Stimulated activated naive CD8-positive, alpha-beta T cell treated with anti-CD3 and anti-CD28 coated beads, Interleukin-15, amount 100 ng/mL, for 72 hours (primary cell): ENCODE data around the gene GALNT13.

ENCODE experiments used
- ATAC-seq: fragments of 150-1000 bp; cut with Tn5 transposase; 2 replicates; pipeline ENCODE4 v1.10.0; 2021; ENCODE audit warnings: mild to moderate bottlenecking, moderate library complexity
- DNase-seq, 2 donors: peaks; one replicate each; pipeline ENCODE4 v3.0.0; 2021 to 2022
- H3K27ac Mint-ChIP-seq, 2 donors: one replicate each; pipeline ENCODE4 v1.8.0; 2022; ENCODE audit warnings: mild to moderate bottlenecking in 2 of 2, mixed read lengths in 2 of 2, moderate library complexity in 2 of 2
- H3K27me3 Mint-ChIP-seq: one replicate; pipeline ENCODE4 v1.8.0; 2022; ENCODE audit warnings: mixed read lengths
- H3K4me1 Mint-ChIP-seq: one replicate; pipeline ENCODE4 v1.8.0; 2022; ENCODE audit warnings: mild to moderate bottlenecking, mixed read lengths
- H3K4me3 Mint-ChIP-seq, 2 donors: one replicate each; pipeline ENCODE4 v1.8.0; 2022; ENCODE audit warnings: mild to moderate bottlenecking in 2 of 2, mixed read lengths in 2 of 2, moderate library complexity in 1 of 2
- H3K9me3 Mint-ChIP-seq, 2 donors: one replicate each; pipeline ENCODE4 v1.8.0; 2022; ENCODE audit warnings: mixed read lengths in 2 of 2

The GALNT13 gene

GRCh38 chr2:154140249-154141025 is 268.7 kb downstream of the GALNT13 start:
- H3K27ac Mint-ChIP-seq, result no peak overlapping the region
- no peaks in the 10 kb centered on the region for H3K4me1 Mint-ChIP-seq
- no peaks in the 10 kb centered on the region for H3K27me3 Mint-ChIP-seq
- ATAC-seq, result no peak
- H3K4me3 Mint-ChIP-seq, result no peak overlapping the region
- H3K9me3 Mint-ChIP-seq, result no peaks in the 10 kb centered on the region
- no peak for DNase-seq

GRCh38 chr2:154142480-154142879 is 270.8 kb downstream of the GALNT13 start:
- H3K4me1 Mint-ChIP-seq, result no peaks in the 10 kb centered on the region
- ATAC-seq (no peak), DNase-seq (no peak)
- H3K9me3 Mint-ChIP-seq, result no peaks in the 10 kb centered on the region
- H3K27me3 Mint-ChIP-seq, result no peaks in the 10 kb centered on the region
- no peak overlapping the region for H3K27ac Mint-ChIP-seq
- no peak overlapping the region for H3K4me3 Mint-ChIP-seq

- ATAC-seq, result no peak
- DNase-seq, result no peak
- H3K9me3 Mint-ChIP-seq, result no peaks in the 10 kb centered on the region
- no peaks in the 10 kb centered on the region for H3K4me1 Mint-ChIP-seq
- no peaks in the 10 kb centered on the region for H3K27me3 Mint-ChIP-seq
- no peak overlapping the region for H3K27ac Mint-ChIP-seq
- no peak overlapping the region for H3K4me3 Mint-ChIP-seq
These were observed 271.4 kb downstream of the GALNT13 start for GRCh38 chr2:154143105-154143504.

DNA sequence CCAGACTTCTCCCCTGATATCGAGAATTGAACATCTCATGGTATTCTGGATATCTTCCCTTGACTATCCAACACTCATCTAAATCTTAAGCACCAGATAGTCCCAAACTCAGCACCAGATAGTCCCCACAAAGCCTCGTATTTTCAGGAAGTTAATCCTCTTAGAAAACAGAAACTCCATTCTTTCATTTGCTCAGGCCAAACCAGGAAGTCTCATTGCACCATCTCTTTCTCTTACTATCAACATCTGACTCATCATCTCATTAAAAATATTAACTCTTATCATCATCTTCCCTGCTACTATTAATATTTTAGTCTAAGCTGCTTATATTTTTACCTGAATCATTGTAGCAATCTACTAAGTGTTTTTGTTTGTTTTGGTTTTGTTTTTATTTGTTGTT is 286.4 kb downstream of the GALNT13 start:
- no peak for DNase-seq
- ATAC-seq, result no peak
- no peaks in the 10 kb centered on the region for H3K4me1 Mint-ChIP-seq
- H3K9me3 Mint-ChIP-seq, result peaks cover 5 to 12% of the 10 kb centered on the region in 2 donors
- H3K27me3 Mint-ChIP-seq, result no peaks in the 10 kb centered on the region
- no peak overlapping the region for H3K4me3 Mint-ChIP-seq
- no peak overlapping the region for H3K27ac Mint-ChIP-seq

GRCh38 chr2:154161286-154161685 is 289.6 kb downstream of the GALNT13 start:
- Mint-ChIP-seq H3K27me3 (no peaks in the 10 kb centered on the region), H3K9me3 (peaks cover 5 to 12% of the 10 kb centered on the region in 2 donors), H3K4me3 (no peak overlapping the region), H3K4me1 (no peaks in the 10 kb centered on the region), H3K27ac (no peak overlapping the region)
- DNase-seq, result no peak
- no peak for ATAC-seq

DNA sequence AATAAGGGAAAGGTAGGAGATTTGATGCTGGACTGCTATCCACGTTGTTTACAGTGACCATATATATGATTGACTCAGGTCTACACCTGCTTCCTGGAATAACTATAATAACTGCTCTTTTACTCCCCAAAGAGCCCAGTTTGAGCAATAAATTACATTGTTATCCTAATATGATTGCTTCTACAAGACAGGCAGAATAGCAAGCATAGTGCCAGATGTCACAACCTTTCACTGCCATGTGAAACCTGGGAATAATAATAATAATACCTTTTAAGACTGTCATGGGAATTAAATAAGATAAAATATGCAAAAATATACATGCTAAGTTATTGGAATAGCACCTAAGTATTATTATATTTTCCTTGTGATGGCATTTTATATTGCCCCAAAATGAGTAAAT is 298.7 kb downstream of the GALNT13 start:
- Mint-ChIP-seq H3K4me3 (no peak overlapping the region), H3K27ac (no peak overlapping the region), H3K9me3 (peaks cover 3 to 7% of the 10 kb centered on the region in 2 donors), H3K27me3 (no peaks in the 10 kb centered on the region), H3K4me1 (no peaks in the 10 kb centered on the region)
- DNase-seq (no peak), ATAC-seq (no peak)

DNA sequence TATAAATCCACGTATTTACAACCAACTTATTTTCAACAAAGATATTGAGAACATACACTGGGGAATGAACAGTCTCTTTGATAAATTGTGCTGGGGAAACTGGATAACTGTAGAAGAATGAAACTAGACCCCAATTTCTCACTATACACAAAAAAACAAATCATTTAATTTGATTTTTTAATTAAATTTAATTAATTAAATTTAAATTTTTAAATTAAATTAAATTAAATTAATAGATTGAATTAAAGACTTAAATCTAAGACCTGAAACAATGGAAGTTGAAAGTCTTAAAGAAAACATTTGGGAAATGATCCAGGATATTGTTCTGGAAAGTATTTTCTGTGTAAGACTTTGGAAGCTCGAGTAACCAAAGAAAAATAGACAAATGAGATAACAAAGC is 301.4 kb downstream of the GALNT13 start:
- no peak for DNase-seq
- Mint-ChIP-seq H3K9me3 (peaks cover 0 to under 1% of the 10 kb centered on the region in 2 donors), H3K4me1 (no peaks in the 10 kb centered on the region), H3K27me3 (no peaks in the 10 kb centered on the region), H3K4me3 (no peak overlapping the region), H3K27ac (no peak overlapping the region)
- ATAC-seq, result no peak

- H3K27ac Mint-ChIP-seq, result no peak overlapping the region
- ATAC-seq (no peak), DNase-seq (no peak)
- H3K4me1 Mint-ChIP-seq, result no peaks in the 10 kb centered on the region
- H3K4me3 Mint-ChIP-seq, result no peak overlapping the region
- H3K9me3 Mint-ChIP-seq, result no peaks in the 10 kb centered on the region
- H3K27me3 Mint-ChIP-seq, result no peaks in the 10 kb centered on the region
These were observed 302.2 kb downstream of the GALNT13 start for GRCh38 chr2:154173919-154174318.

- no peak overlapping the region for H3K4me3 Mint-ChIP-seq
- H3K27ac Mint-ChIP-seq, result no peak overlapping the region
- DNase-seq, result no peak
- no peaks in the 10 kb centered on the region for H3K4me1 Mint-ChIP-seq
- no peak for ATAC-seq
- peaks cover 5 to 7% of the 10 kb centered on the region in 2 donors for H3K9me3 Mint-ChIP-seq
- no peaks in the 10 kb centered on the region for H3K27me3 Mint-ChIP-seq
These were observed 310.3 kb downstream of the GALNT13 start for GRCh38 chr2:154182008-154182407.

- DNase-seq (no peak), ATAC-seq (no peak)
- peaks cover 7 to 9% of the 10 kb centered on the region in 2 donors for H3K9me3 Mint-ChIP-seq
- no peaks in the 10 kb centered on the region for H3K27me3 Mint-ChIP-seq
- H3K27ac Mint-ChIP-seq, result no peak overlapping the region
- no peaks in the 10 kb centered on the region for H3K4me1 Mint-ChIP-seq
- no peak overlapping the region for H3K4me3 Mint-ChIP-seq
These were observed 316.2 kb downstream of the GALNT13 start for GRCh38 chr2:154187948-154188347.

GRCh38 chr2:154189953-154190352 is 318.2 kb downstream of the GALNT13 start:
- Mint-ChIP-seq H3K4me3 (no peak overlapping the region), H3K9me3 (peaks cover 0 to 4% of the 10 kb centered on the region in 2 donors), H3K4me1 (no peaks in the 10 kb centered on the region), H3K27me3 (no peaks in the 10 kb centered on the region), H3K27ac (no peak overlapping the region)
- no peak for DNase-seq
- ATAC-seq, result no peak

- no peak overlapping the region for H3K4me3 Mint-ChIP-seq
- no peak overlapping the region for H3K27ac Mint-ChIP-seq
- no peaks in the 10 kb centered on the region for H3K9me3 Mint-ChIP-seq
- no peaks in the 10 kb centered on the region for H3K27me3 Mint-ChIP-seq
- ATAC-seq (no peak), DNase-seq (no peak)
- H3K4me1 Mint-ChIP-seq, result no peaks in the 10 kb centered on the region
These were observed 321.5 kb downstream of the GALNT13 start for GRCh38 chr2:154193246-154193645.

DNA sequence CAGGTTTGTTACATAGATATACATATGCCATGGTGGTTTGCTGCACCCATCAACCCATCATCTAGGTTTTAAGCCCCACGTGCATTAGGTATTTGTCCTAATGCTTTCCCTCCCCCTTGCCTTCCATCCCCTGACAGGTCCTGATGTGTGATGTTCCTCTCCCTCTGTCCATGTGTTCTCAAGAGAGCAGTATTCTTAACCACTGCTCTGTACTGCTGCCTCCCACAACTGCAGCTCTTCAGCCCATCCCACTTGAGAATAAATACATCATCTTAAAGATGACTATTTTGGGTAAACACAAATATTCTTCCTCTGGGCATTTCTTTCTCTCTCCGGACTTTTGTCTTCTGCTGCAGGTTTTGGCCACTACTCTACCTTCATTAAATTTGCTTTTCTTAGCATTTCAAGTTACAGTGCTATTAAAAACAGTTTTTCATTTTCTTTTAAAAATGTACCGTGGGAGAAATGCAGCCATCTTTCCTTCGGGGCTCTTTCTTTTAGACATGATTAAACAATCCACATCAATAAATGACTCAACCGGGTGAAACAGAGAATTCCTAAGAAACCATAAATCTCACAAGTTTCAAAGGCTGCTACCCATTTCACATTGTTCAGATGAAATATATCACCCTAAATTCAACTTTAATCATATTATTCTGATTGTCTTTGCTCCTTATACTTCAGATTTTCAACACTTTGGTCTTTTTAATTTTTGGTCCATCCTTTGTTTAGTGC is 323.4 kb downstream of the GALNT13 start:
- ATAC-seq, result no peak
- Mint-ChIP-seq H3K27ac (no peak overlapping the region), H3K9me3 (no peaks in the 10 kb centered on the region), H3K4me1 (no peaks in the 10 kb centered on the region), H3K4me3 (no peak overlapping the region), H3K27me3 (no peaks in the 10 kb centered on the region)
- DNase-seq, result no peak

- no peak for DNase-seq
- H3K4me1 Mint-ChIP-seq, result no peaks in the 10 kb centered on the region
These were observed 324.0 kb downstream of the GALNT13 start for GRCh38 chr2:154195644-154196195.

DNA sequence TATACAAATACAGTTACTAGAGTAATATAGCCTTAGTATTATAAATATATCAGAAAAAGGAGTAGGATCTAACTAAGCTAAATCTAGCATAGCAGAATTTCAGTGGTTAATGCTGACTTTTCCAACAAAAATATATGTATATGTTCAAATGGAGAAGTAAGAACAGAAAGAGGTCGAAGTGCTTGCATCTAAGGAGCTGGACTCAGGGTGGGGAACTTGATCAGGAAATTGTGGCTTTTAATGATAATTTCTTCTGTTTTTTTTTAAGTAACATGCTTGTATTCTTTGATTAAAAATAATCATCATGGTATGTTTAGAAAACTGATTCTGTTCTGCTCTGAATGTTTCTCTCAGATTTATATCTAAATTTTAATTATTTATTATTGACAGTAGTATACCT is 327.1 kb downstream of the GALNT13 start:
- Mint-ChIP-seq H3K27me3 (no peaks in the 10 kb centered on the region), H3K4me3 (no peak overlapping the region), H3K4me1 (no peaks in the 10 kb centered on the region), H3K9me3 (peaks cover 0 to 5% of the 10 kb centered on the region in 2 donors), H3K27ac (no peak overlapping the region)
- DNase-seq (no peak), ATAC-seq (no peak)

More at GRCh38 chr2:154195644-154196195, 324.0 kb downstream of the GALNT13 start:
- Mint-ChIP-seq H3K4me3 (no peak overlapping the region), H3K27me3 (no peaks in the 10 kb centered on the region), H3K27ac (no peak overlapping the region), H3K9me3 (no peaks in the 10 kb centered on the region)
- ATAC-seq, result no peak

- Mint-ChIP-seq H3K4me1 (no peaks in the 10 kb centered on the region), H3K9me3 (peaks cover 0 to 5% of the 10 kb centered on the region in 2 donors), H3K27ac (no peak overlapping the region), H3K27me3 (no peaks in the 10 kb centered on the region), H3K4me3 (no peak overlapping the region)
- ATAC-seq, result no peak
- DNase-seq, result no peak
These were observed 331.5 kb downstream of the GALNT13 start for GRCh38 chr2:154203206-154203605.
